SH-SY5Y (cell line): ENCODE results near the gene GJD4.

Source experiments
- GATA2 ChIP-seq: IDR thresholded peaks from 2 replicates; pipeline ENCODE4 v1.6.1; 2011; ENCODE audit warnings: mild to moderate bottlenecking, low read depth, low read length
- GATA3 ChIP-seq: IDR thresholded peaks from 2 replicates; pipeline ENCODE4 v1.6.1; 2011; ENCODE audit warnings: low read depth, mild to moderate bottlenecking, low read length, moderate library complexity

GRCh38 chr10:35594115-35595079, 10.7 kb upstream of the GJD4 start:
- TF ChIP-seq GATA2 (no peak), GATA3 (no peak)
